Left cardiac atrium (tissue), 4 donors: Measurements from ENCODE around the gene EIF4G2. TPM values are rescaled to one million over a fixed set of nuclear protein-coding genes. Genes with fewer than 3 reads are reported as not detected.
"Not testable (repeated sequence)": the region's sequence is repeated elsewhere in the genome, so short reads cannot be mapped to it uniquely, and the experiment has no call there.

Experiments
- ATAC-seq, 2 donors: fragments of 200-7000 bp; cut with Tn5 transposase; one replicate each; pipeline ENCODE4 v1.9.1; 2020; ENCODE audit warnings: mild to moderate bottlenecking in 2 of 2, moderate library complexity in 2 of 2
- DNase-seq: peaks from one replicate; pipeline ENCODE4 v3.0.0-alpha.2; 2020
- intact Hi-C, 2 donors: fragments of 100-400 bp; cut with DNase I; formaldehyde crosslinking; loops; one replicate each; pipeline versions ENCODE4 v1.14.1 to v1.15.1; 2022 to 2023
- long read RNA-seq: library from polyadenylated mRNA; unstranded; transcript quantifications from one replicate; pipeline ENCODE4 v2.0.0, GENCODE V29; 2021
- total RNA-seq, 2 donors: library from RNA; stranded (reverse); fragmentation: NEBNext Ultra II Directional; extraction: Animal tissue kit (Norgen Biotek cat#: 25700); gene quantifications; one replicate each; pipeline ENCODE4 v1.2.1, GENCODE V29; 2021
- donor health status: DM: no; HTN: yes; CAD: no.
- donor health status: DM: no; HTN: yes; CAD: no; lungs with severe emphysema.
- donor health status: DM: yes; HTN: yes; CAD: no.
- donor health status: Dilated cardiomyopathy.

Gene EIF4G2
- total RNA-seq: 100 to 1,000 TPM; 665 to 793 TPM
- long read RNA-seq, transcript EIF4G2-201 (22 exons, 3,978 nt): major isoform, 201 of 344 reads
- long read RNA-seq, transcript EIF4G2-202 (21 exons, 3,346 nt): minor isoform, 18 of 344 reads
- long read RNA-seq, partial matches to known transcripts: 106 of 344 reads
- long read RNA-seq, other reads (novel, unspliced or antisense): 19 of 344 reads

GRCh38 chr11:10808553-10809372 lies at the start of gene EIF4G2:
TSS of gene EIF4G2 (minus strand) at chr11:10808926.
- ATAC-seq (peak; percentile 96 to 97), DNase-seq (peak; percentile 99)
- intact Hi-C loops: loop anchor here (1.0 to 5.0 kb wide), 3 partner anchors 49 to 94 kb away; partner anchors contain the start of gene ZBED5 (in 2 of the 2)

GRCh38 chr11:10857709-10858438 lies 49.1 kb upstream of the EIF4G2 start, which contains the start of gene ZBED5:
TSS of gene ZBED5 (minus strand) at chr11:10858053. CDS start at chr11:10854945, 3,108 bp downstream.
- DNase-seq (peak; percentile 98), ATAC-seq (peak; percentile 97 to 98)
- intact Hi-C loops: loop anchor here (1.0 to 10.0 kb wide), 5 partner anchors 39 to 74 kb away; partner anchors contain the start of gene EIF4G2 (in 2 of the 2)

GRCh38 chr11:10857459-10857708 lies 48.7 kb upstream of the EIF4G2 start:
- intact Hi-C loops: loop anchor here (5.0 to 10.0 kb wide), 4 partner anchors 40 to 75 kb away; partner anchors contain the start of gene EIF4G2 (in 1 of the 2)
- DNase-seq (peak; percentile 30), ATAC-seq (peak; percentile 1 to 6)

GRCh38 chr11:10856689-10857458 lies 48.1 kb upstream of the EIF4G2 start:
- no peak for DNase-seq

GRCh38 chr11:10855295-10855694 lies 46.6 kb upstream of the EIF4G2 start:
- no peak for ATAC-seq
- intact Hi-C loops: loop anchor here (5.0 to 10.0 kb wide), 4 partner anchors 42 to 77 kb away; partner anchors contain the start of gene EIF4G2 (in 1 of the 2)
- DNase-seq: no peak

More at GRCh38 chr11:10856689-10857458, 48.1 kb upstream of the EIF4G2 start:
- peak; percentile 4 to 31 for ATAC-seq
- intact Hi-C loops: loop anchor here (5.0 to 10.0 kb wide), 4 partner anchors 40 to 75 kb away; partner anchors contain the start of gene EIF4G2 (in 1 of the 2)

GRCh38 chr11:10847960-10848860 lies 39.5 kb upstream of the EIF4G2 start:
- intact Hi-C loops: no loop called here
- no peak for ATAC-seq

GRCh38 chr11:10846660-10847059 lies 37.9 kb upstream of the EIF4G2 start:
- intact Hi-C loops: no loop called here
- ATAC-seq: no peak
- no peak for DNase-seq

More at GRCh38 chr11:10847960-10848860, 39.5 kb upstream of the EIF4G2 start:
- DNase-seq: no peak

- DNase-seq: no peak
- intact Hi-C loops: no loop called here
- peak in 1 of 2 donors; percentile 54 for ATAC-seq
Observed at GRCh38 chr11:10845589-10845988, 36.9 kb upstream of the EIF4G2 start.

- intact Hi-C loops: no loop called here
- no peak for ATAC-seq
- DNase-seq: no peak
Observed at GRCh38 chr11:10844796-10845195, 36.1 kb upstream of the EIF4G2 start.

GRCh38 chr11:10844356-10844755 lies 35.6 kb upstream of the EIF4G2 start:
- no peak for ATAC-seq
- intact Hi-C loops: no loop called here
- no peak for DNase-seq

GRCh38 chr11:10838881-10839280 lies 30.2 kb upstream of the EIF4G2 start:
- DNase-seq (no peak), ATAC-seq (no peak)
- intact Hi-C loops: no loop called here

- intact Hi-C loops: no loop called here
- ATAC-seq (no peak), DNase-seq (no peak)
Observed at GRCh38 chr11:10838083-10838482, 29.4 kb upstream of the EIF4G2 start.

- intact Hi-C loops, ATAC-seq, DNase-seq: not testable (repeated sequence)
Observed at GRCh38 chr11:10836884-10837283, 28.2 kb upstream of the EIF4G2 start.

GRCh38 chr11:10829139-10829538 lies 20.4 kb upstream of the EIF4G2 start:
- no peak for DNase-seq
- no peak for ATAC-seq
- intact Hi-C loops: no loop called here

- ATAC-seq: no peak
- DNase-seq: no peak
- intact Hi-C loops: no loop called here
Observed at GRCh38 chr11:10828402-10828801, 19.7 kb upstream of the EIF4G2 start.

- intact Hi-C loops: no loop called here
- no peak for DNase-seq
- ATAC-seq: no peak
Observed at GRCh38 chr11:10824888-10825287, 16.2 kb upstream of the EIF4G2 start.

- intact Hi-C loops: no loop called here
- DNase-seq (no peak), ATAC-seq (peak in 1 of 2 donors; percentile 41)
Observed at GRCh38 chr11:10823152-10823579, 14.4 kb upstream of the EIF4G2 start.

- intact Hi-C loops, DNase-seq, ATAC-seq: not testable (repeated sequence)
Observed at GRCh38 chr11:10822491-10822890, 13.8 kb upstream of the EIF4G2 start.
